Neural cell (in vitro differentiated cells): ENCODE results near the gene NPSR1. TPM values are rescaled to one million over a fixed set of nuclear protein-coding genes. Genes with fewer than 3 reads are reported as not detected.

Source experiments
- H2AFZ ChIP-seq: fragments of 200-600, 300-800 bp; sonication (generic), shearing (Covaris generic); 2 replicates; pipeline ENCODE4 v1.6.0; 2014; ENCODE audit warnings: low read depth, mild to moderate bottlenecking, antibody characterized with exemption, low read length, moderate library complexity
- H3F3A ChIP-seq: fragments of 200-600 bp; shearing (Covaris generic); 2 replicates; pipeline ENCODE4 v1.6.1; 2016; ENCODE audit warnings: mild to moderate bottlenecking, moderate library complexity, mixed read lengths, antibody characterized with exemption, low read length; ENCODE audit not compliant: insufficient read depth, poor library complexity, severe bottlenecking
- H3K27ac ChIP-seq: fragments of 200-600, 300-800 bp; sonication (generic), shearing (Covaris generic); 2 replicates; pipeline ENCODE4 v1.5.1; 2014; ENCODE audit warnings: mild to moderate bottlenecking, low read length, moderate library complexity
- H3K27me3 ChIP-seq: fragments of 300-800, 200-600 bp; sonication (generic), shearing (Covaris generic); 2 replicates; pipeline ENCODE4 v1.6.0; 2014; ENCODE audit warnings: mild to moderate bottlenecking, low read depth, low read length, moderate library complexity; ENCODE audit not compliant: insufficient read depth
- H3K36me3 ChIP-seq: fragments of 300-800, 200-600 bp; sonication (generic), shearing (Covaris generic); 2 replicates; pipeline ENCODE4 v1.5.1; 2014; ENCODE audit warnings: mild to moderate bottlenecking, antibody characterized with exemption, low read length, moderate library complexity; ENCODE audit not compliant: insufficient read depth
- H3K4me2 ChIP-seq: fragments of 300-800, 200-600 bp; sonication (generic), shearing (Covaris generic); 2 replicates; pipeline ENCODE4 v1.6.0; 2014; ENCODE audit warnings: mild to moderate bottlenecking, low read length
- H3K4me3 ChIP-seq: fragments of 300-800, 200-600 bp; sonication (generic), shearing (Covaris generic); 2 replicates; pipeline ENCODE4 v1.5.1; 2014; ENCODE audit warnings: mild to moderate bottlenecking, low read length, moderate library complexity
- H3K79me2 ChIP-seq: fragments of 200-600 bp; shearing (Covaris generic); replicated peaks from 2 replicates; pipeline ENCODE4 v1.6.0; 2014; ENCODE audit warnings: mild to moderate bottlenecking, low read length, moderate library complexity; ENCODE audit not compliant: insufficient read depth
- H3K9ac ChIP-seq: fragments of 300-800, 200-600 bp; sonication (generic), shearing (Covaris generic); 2 replicates; pipeline ENCODE4 v1.6.1; 2016; ENCODE audit warnings: mild to moderate bottlenecking, low read length, mixed read lengths
- H3K9me2 ChIP-seq: fragments of 200-600 bp; shearing (Covaris generic); 2 replicates; pipeline ENCODE4 v1.6.1; 2016; ENCODE audit warnings: mild to moderate bottlenecking, low read length, mixed read lengths; ENCODE audit not compliant: insufficient read depth
- H3K9me3 ChIP-seq: fragments of 200-600, 300-800 bp; sonication (generic), shearing (Covaris generic); 2 replicates; pipeline ENCODE4 v1.6.1; 2016; ENCODE audit warnings: mild to moderate bottlenecking, mixed run types, low read length, moderate library complexity, mixed read lengths
- H4K20me1 ChIP-seq: fragments of 200-600 bp; shearing (Covaris generic); 2 replicates; pipeline ENCODE4 v1.6.1; 2016; ENCODE audit warnings: mild to moderate bottlenecking, mixed run types; ENCODE audit not compliant: insufficient read depth
- CTCF ChIP-seq: fragments of 450-650 bp; IDR thresholded peaks from 2 replicates; pipeline ENCODE4 v1.5.1; 2014; ENCODE audit warnings: antibody characterized with exemption, mild to moderate bottlenecking, moderate library complexity; ENCODE audit not compliant: poor library complexity, severe bottlenecking
- EP300 ChIP-seq: fragments of 450-650 bp; conservative IDR thresholded peaks from 2 replicates; pipeline ENCODE4 v1.6.1; 2014; ENCODE audit warnings: antibody characterized with exemption, mild to moderate bottlenecking, moderate library complexity; ENCODE audit not compliant: poor library complexity, severe bottlenecking
- EZH2 ChIP-seq: fragments of 200-600, 300-800 bp; shearing (Covaris generic), sonication (generic); IDR thresholded peaks from 2 replicates; pipeline ENCODE4 v1.6.1; 2014; ENCODE audit warnings: antibody characterized with exemption, low read length, borderline replicate concordance, mild to moderate bottlenecking; ENCODE audit not compliant: insufficient read depth, poor library complexity, severe bottlenecking
- MXI1 ChIP-seq: fragments of 450-650 bp; conservative IDR thresholded peaks from 2 replicates; pipeline ENCODE4 v1.6.1; 2014; ENCODE audit warnings: antibody characterized with exemption, mild to moderate bottlenecking; ENCODE audit not compliant: poor library complexity, severe bottlenecking
- POLR2AphosphoS5 ChIP-seq: IDR thresholded peaks from 2 replicates; pipeline ENCODE4 v1.6.1; 2012
- RAD21 ChIP-seq: fragments of 450-650 bp; conservative IDR thresholded peaks from 2 replicates; pipeline ENCODE4 v1.6.1; 2014; ENCODE audit warnings: antibody characterized with exemption, mild to moderate bottlenecking, moderate library complexity
- REST ChIP-seq: IDR thresholded peaks from 2 replicates; pipeline ENCODE4 v1.6.1; 2012; ENCODE audit warnings: borderline replicate concordance
- SMC3 ChIP-seq: fragments of 450-650 bp; conservative IDR thresholded peaks from 2 replicates; pipeline ENCODE4 v1.6.1; 2014; ENCODE audit warnings: antibody characterized with exemption, mild to moderate bottlenecking, moderate library complexity; ENCODE audit not compliant: poor library complexity
- TAF1 ChIP-seq: IDR thresholded peaks from 2 replicates; pipeline ENCODE4 v1.6.1; 2012; ENCODE audit warnings: low read depth
- polyA plus RNA-seq: library from polyadenylated mRNA; depleted of rRNA; stranded (reverse); fragments of >200 nt; gene quantifications from 2 replicates; pipeline ENCODE4 v1.2.3, GENCODE V29; 2014

Gene NPSR1
- polyA plus RNA-seq, 1 donor from 2014 or later, result not detected

DNA sequence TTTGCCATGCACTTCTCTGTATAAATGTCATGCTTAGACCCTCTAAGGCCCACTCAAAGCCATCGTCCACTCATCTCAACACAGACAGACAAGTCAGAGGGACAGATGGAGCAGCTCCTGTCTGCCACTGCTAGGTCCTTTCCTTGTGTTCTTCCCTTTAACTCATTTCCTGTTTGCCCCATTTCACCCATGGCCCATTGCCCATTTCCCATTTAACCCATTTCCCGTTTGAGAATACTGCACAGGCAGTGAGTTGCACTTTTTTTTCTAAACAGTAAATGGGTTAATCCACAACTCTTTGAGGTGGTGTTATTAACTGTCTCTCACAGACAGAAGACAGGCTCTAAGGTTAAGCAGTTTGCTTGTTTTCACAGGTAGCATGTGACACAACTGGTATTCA, 179.3 kb downstream of the NPSR1 start:
- Histone ChIP-seq H4K20me1 (no peaks in the 10 kb centered on the region), H2AFZ (no peak overlapping the region), H3K4me2 (no peak overlapping the region), H3F3A (no peaks in the 10 kb centered on the region), H3K9me2 (no peaks in the 10 kb centered on the region), H3K27ac (no peak overlapping the region), H3K9ac (no peak overlapping the region), H3K36me3 (no peaks in the 10 kb centered on the region), H3K79me2 (no peaks in the 10 kb centered on the region), H3K27me3 (no peaks in the 10 kb centered on the region), H3K9me3 (no peaks in the 10 kb centered on the region), H3K4me3 (no peak overlapping the region)
- TF ChIP-seq RAD21, result no peak
- TF ChIP-seq POLR2AphosphoS5, result no peak
- no peak for TF ChIP-seq SMC3
- TF ChIP-seq MXI1, result no peak
- no peak for TF ChIP-seq REST
- no peak for TF ChIP-seq EP300
- no peak for TF ChIP-seq CTCF
- no peak for TF ChIP-seq TAF1
- TF ChIP-seq EZH2, result no peak

- Histone ChIP-seq H3K9me2 (no peaks in the 10 kb centered on the region), H3K27ac (no peak overlapping the region), H3K9ac (no peak overlapping the region), H3K4me2 (no peak overlapping the region), H3K9me3 (no peaks in the 10 kb centered on the region), H4K20me1 (no peaks in the 10 kb centered on the region), H2AFZ (no peak overlapping the region), H3K79me2 (no peaks in the 10 kb centered on the region), H3K4me3 (no peak overlapping the region), H3F3A (no peaks in the 10 kb centered on the region), H3K36me3 (no peaks in the 10 kb centered on the region), H3K27me3 (no peaks in the 10 kb centered on the region)
- no peak for TF ChIP-seq MXI1
- TF ChIP-seq POLR2AphosphoS5, result no peak
- no peak for TF ChIP-seq TAF1
- TF ChIP-seq EP300, result no peak
- TF ChIP-seq REST, result no peak
- no peak for TF ChIP-seq CTCF
- no peak for TF ChIP-seq EZH2
- TF ChIP-seq SMC3, result no peak
- no peak for TF ChIP-seq RAD21
Measured at GRCh38 chr7:34837801-34838201, 179.8 kb downstream of the NPSR1 start.
